Measurements from ENCODE around the gene ZNF619.

ZNF619 gene

GRCh38 chr3:40534283-40534682 lies 57.4 kb downstream of the ZNF619 start:
- no peak for DNase-seq (ENCODE audit: low read depth in 2 of 2)

Measured in stimulated activated CD8-positive, alpha-beta memory T cell treated with anti-CD3 and anti-CD28 coated beads, Interleukin-2, amount 100 ng/mL, for 48 hours (primary cell).